IPS-20b (cell line): ENCODE data around the gene CELA3B.
"Not testable (repeated sequence)": the region's sequence is repeated elsewhere in the genome, so short reads cannot be mapped to it uniquely, and the experiment has no call there.

ENCODE experiments used
- H3K27ac ChIP-seq: one replicate; pipeline ENCODE4 v1.5.1; 2013; ENCODE audit warnings: low read length
- H3K27me3 ChIP-seq: 2 replicates; pipeline ENCODE4 v1.6.1; 2013; ENCODE audit warnings: mild to moderate bottlenecking, low read length, inconsistent platforms; ENCODE audit not compliant: insufficient read depth
- H3K36me3 ChIP-seq: 2 replicates; pipeline ENCODE4 v1.6.1; 2013; ENCODE audit warnings: low read depth, mild to moderate bottlenecking, inconsistent platforms, low read length, moderate library complexity; ENCODE audit not compliant: insufficient read depth
- H3K4me1 ChIP-seq: 2 replicates; pipeline ENCODE4 v1.6.1; 2013; ENCODE audit warnings: mild to moderate bottlenecking, control low read depth, inconsistent platforms, low read length, moderate library complexity; ENCODE audit not compliant: insufficient read depth
- H3K4me3 ChIP-seq: 2 replicates; pipeline ENCODE4 v1.5.1; 2013; ENCODE audit warnings: mild to moderate bottlenecking, low read length, inconsistent platforms
- H3K9ac ChIP-seq: 2 replicates; pipeline ENCODE4 v1.6.1; 2013; ENCODE audit warnings: low read depth, mild to moderate bottlenecking, inconsistent platforms, low read length, moderate library complexity
- H3K9me3 ChIP-seq: 2 replicates; pipeline ENCODE4 v1.6.1; 2013; ENCODE audit warnings: mild to moderate bottlenecking, low read depth, low read length, inconsistent platforms; ENCODE audit not compliant: insufficient read depth

The CELA3B gene, protein sequence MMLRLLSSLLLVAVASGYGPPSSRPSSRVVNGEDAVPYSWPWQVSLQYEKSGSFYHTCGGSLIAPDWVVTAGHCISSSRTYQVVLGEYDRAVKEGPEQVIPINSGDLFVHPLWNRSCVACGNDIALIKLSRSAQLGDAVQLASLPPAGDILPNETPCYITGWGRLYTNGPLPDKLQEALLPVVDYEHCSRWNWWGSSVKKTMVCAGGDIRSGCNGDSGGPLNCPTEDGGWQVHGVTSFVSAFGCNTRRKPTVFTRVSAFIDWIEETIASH

DNA sequence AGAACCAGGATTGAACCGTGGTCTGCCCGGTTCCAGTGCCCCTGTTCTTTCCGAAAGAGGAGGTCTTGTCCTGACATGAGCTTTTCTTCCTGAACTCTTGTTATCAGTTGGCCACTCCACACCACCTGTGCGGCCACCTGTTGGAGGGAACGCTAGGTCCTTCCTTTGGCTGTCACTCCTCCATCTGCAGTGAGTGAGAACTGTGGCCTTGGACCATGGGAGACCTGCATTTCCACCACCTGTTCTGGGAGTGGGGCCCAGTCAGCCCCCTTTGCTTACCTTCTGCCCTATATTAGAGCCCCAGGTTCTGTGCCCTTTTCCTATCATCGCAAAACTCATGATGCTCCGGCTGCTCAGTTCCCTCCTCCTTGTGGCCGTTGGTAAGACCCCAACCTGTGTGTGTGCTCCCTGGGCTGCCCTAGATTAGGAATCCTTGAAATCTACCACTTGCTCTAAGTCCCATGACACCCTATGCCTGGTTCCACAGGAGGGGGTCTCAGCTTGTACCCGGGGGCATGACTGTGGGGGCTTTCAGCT, at the start of gene CELA3B:
Gene CELA3B (plus strand): TSS at position 320 of the 537 bp plus-strand sequence. CDS start 18 bp downstream, at position 338.
- not testable (repeated sequence) for H3K9ac ChIP-seq, H3K27me3 ChIP-seq, H3K27ac ChIP-seq, H3K9me3 ChIP-seq, H3K4me1 ChIP-seq, H3K4me3 ChIP-seq, H3K36me3 ChIP-seq

DNA sequence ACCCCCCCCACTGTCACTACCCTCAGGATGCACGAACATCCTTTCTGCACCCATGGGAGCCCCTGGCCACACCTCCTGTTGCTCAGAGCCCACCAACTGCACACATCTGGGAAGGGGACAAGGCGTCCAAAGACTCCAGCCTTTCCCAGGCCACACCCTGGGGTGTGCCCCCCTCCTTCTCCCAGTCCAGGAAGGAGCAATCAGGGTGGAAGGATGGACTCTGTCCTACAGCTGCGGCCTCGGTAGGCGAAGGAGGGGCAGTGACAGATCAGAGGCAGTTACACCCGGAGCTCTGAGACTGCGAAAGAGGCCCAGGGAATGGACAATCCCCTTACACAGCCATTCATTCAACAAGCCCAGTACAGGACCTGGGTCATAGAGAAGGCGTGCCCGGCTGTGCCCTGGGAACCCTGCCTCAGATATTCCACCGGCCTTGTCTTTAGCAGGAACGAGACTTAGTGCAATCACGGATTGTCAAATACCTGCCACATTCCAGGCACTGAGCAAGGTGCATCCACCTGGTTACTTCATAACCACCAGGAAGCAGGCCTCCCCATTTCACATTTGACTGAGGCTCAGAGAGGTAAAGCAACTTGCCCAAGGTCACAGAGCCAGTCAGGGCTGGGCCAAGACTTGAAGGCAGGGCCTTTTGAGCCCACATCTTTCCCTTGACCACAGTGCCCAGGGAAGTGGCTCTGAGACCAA, 49.1 kb upstream of the CELA3B start:
- no peak overlapping the region for H3K27ac ChIP-seq
- H3K36me3 ChIP-seq = no peaks in the 10 kb centered on the region
- no peak overlapping the region for H3K9ac ChIP-seq
- H3K9me3 ChIP-seq = no peaks in the 10 kb centered on the region
- H3K4me1 ChIP-seq = peaks cover 21% of the 10 kb centered on the region
- H3K4me3 ChIP-seq = no peak overlapping the region
- H3K27me3 ChIP-seq = no peaks in the 10 kb centered on the region

DNA sequence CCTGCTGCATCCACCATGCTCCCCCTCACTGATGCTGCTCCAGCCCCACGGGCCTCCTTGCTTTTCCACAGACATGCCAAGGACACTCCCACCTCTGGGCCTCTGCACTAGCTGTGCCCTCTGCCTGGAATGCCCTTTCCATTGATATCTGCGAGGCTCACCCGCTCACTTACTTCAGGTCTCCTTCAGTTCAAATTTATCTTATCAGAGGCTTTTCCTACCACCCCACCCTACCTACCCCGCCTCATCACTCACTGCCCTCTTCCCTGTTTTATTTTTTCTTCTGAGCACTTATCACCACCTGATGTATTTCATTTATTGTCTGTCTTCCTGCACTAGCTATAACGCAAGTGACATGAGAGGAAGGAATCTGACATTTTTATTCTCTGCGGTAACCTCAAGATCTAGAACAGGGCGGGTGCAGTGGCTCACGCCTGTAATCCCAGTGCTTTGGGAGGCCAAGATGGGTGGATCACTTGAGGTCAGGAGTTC, 46.7 kb upstream of the CELA3B start:
- H3K27ac ChIP-seq = no peak overlapping the region
- no peaks in the 10 kb centered on the region for H3K36me3 ChIP-seq
- H3K4me1 ChIP-seq = peaks cover 24% of the 10 kb centered on the region
- H3K9me3 ChIP-seq = no peaks in the 10 kb centered on the region
- no peak overlapping the region for H3K4me3 ChIP-seq
- no peaks in the 10 kb centered on the region for H3K27me3 ChIP-seq
- H3K9ac ChIP-seq = no peak overlapping the region

DNA sequence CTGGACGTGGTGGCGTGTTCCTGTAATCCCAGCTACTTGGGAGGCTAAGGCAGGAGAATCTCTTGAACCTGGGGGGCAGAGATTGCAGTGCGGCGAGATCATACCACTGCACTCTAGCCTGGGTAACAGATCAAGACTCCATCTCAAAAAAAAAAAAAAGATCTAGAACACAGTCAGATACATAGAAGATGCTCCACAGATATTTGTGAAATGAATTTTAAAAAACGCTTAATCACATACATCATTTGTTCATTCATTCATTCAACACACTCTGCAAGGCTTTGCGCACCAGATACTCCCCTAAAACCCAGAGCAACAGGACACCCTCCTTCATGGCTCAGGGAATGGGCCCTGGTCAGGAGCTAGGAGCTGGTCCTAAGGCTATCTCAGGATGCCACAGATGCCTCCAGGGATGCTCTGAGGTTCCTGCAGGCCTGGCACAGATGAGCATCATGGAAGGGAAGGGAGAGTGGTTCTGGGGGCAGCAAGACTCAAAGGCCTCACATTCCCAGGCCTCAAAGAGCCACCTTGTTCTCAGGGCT, 46.1 kb upstream of the CELA3B start:
- Histone ChIP-seq H3K27me3 (no peaks in the 10 kb centered on the region), H3K27ac (no peak overlapping the region), H3K9ac (no peak overlapping the region), H3K36me3 (no peaks in the 10 kb centered on the region), H3K4me3 (no peak overlapping the region), H3K4me1 (peaks cover 29% of the 10 kb centered on the region), H3K9me3 (no peaks in the 10 kb centered on the region)

DNA sequence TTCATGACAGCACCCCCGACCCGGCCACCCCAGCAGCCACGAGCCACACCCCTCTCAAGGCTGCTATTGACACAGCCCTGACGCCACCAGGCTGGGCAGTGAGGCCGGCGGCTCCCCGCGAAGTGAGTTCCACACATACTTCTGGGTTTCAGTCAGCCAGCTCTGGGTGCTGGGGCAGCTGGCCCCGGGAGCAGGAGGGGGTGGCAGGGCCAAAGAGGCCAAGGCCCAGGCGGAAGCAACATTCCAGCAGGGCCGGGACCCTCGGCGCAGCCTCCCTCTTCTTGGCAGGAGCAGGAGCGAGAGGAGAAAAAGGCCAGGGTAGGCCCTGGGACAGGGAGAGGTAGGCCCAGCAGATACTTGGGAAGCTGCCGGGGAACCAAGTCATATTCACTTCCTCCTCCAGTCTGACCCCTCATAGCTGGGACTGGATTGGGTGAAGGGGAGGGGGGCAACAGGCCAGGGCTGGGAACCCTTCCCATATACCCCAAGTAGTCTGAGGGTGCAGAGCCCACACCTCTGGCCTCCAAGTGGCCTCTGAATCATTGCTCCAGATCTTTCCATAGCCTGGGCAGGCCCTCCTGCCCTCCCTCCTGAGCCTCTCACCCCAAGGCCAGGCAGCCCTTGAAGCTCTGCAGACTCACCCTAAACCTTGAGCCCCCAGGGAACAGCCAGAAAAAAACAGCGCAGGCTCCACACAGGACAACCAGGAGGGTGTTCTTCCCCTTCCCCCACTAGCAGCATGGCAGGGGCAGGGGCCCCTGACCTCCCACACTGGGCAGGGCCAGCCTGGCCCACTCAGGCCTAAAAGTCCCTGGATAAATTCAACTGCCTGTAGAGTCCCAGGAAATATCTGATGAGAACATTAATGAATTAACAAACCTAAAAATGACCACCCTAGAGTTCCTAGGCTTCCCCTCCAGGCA, 45.4 kb upstream of the CELA3B start:
- no peaks in the 10 kb centered on the region for H3K9me3 ChIP-seq
- H3K4me1 ChIP-seq = peaks cover 29% of the 10 kb centered on the region
- H3K36me3 ChIP-seq = no peaks in the 10 kb centered on the region
- H3K4me3 ChIP-seq = no peak overlapping the region
- no peak overlapping the region for H3K9ac ChIP-seq
- H3K27me3 ChIP-seq = no peaks in the 10 kb centered on the region
- no peak overlapping the region for H3K27ac ChIP-seq

DNA sequence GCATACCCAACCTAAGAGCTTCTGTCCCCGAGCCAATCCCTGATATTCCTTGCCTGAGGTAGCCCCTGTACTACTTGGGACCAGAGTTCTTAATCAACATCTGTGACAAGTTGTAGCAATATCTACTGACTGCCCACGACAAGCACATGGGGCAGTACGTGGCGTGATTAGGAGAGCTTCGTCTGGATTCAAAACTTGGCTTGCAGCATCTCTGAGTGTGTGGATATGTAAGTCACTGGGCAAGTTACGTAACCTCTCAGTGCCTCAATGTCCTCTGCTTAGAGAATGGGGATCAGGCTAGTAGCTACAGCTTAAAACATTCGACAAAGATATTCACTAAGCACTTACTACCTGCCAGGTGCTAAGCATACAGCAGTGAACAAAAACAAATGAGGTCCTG, 44.7 kb upstream of the CELA3B start:
- Histone ChIP-seq H3K9me3 (no peaks in the 10 kb centered on the region), H3K27ac (no peak overlapping the region), H3K27me3 (no peaks in the 10 kb centered on the region), H3K9ac (no peak overlapping the region; the same call in 1 of the 2 replicates), H3K4me1 (peaks cover 29% of the 10 kb centered on the region), H3K4me3 (no peak overlapping the region), H3K36me3 (no peaks in the 10 kb centered on the region)

DNA sequence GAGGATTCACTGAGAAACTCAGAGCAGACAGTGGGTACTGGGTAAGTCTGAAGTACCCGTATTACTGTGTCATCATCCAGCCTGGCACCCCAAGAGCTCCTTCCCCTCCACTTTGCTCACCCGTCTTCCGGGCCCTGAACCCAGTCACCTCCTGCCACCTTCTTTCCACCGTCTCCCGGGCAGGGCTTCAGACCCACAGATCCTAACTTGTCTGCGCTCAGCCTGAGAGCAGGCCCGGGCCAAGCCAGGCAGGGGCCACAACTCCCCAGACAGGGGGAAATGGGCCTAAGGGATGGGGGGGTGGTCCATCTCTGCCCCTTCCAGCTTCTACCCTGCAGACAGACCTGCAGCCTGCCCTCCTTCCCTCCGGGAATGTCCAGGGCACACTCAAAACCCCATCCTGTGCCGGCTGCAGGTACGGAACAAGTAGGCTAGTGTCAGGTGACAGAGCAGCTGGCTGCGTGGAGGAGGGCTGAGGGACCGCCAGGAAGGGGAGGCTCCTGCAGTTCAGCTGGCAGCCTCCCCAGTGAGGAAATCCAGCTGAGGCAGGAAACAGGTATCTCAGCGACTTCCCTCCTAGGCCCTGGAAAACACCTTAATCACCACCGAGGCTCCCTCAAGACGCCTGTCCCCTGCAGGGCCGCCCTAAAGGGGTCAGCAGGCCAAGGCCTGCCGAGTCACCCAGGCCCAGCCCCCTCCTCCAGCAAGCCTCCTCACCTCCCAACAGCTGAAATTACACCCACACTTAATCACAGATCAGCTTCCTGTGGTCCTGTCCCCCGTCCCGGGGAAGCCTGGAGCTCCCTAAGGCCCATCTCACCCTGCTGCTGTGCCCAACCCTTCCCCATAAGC, 43.2 kb upstream of the CELA3B start:
- Histone ChIP-seq H3K27me3 (no peaks in the 10 kb centered on the region), H3K9me3 (no peaks in the 10 kb centered on the region), H3K9ac (peak overlapping the region; percentile 56; the same call in 1 of the 2 replicates), H3K4me1 (peaks cover 29% of the 10 kb centered on the region), H3K27ac (peak overlapping the region; percentile 49), H3K36me3 (no peaks in the 10 kb centered on the region), H3K4me3 (peak overlapping the region; percentile 21; the same call in 1 of the 2 replicates)

DNA sequence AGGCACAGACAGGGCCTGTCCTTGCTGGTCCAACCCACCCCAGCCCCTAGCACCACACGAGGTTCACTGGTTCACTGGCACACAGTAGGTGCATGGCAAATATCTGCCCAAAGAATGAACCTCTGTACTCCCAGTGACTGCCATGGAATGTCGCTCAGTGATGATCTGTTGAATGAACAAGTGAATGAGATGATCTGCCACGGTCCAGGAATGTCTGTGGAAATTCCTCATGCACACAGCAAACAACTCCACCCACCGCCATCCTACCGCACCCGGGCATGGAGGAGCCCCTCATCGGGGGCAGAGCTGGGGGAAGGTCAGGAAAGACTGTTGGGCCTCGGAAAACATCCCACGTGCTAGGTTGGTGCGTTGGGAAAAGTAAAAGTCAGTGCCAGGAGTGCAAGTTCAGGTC, 41.4 kb upstream of the CELA3B start:
- Histone ChIP-seq H3K4me1 (peaks cover 29% of the 10 kb centered on the region), H3K27ac (no peak overlapping the region), H3K4me3 (peak overlapping the region; percentile 93; the same call in 1 of the 2 replicates), H3K27me3 (no peaks in the 10 kb centered on the region), H3K36me3 (no peaks in the 10 kb centered on the region), H3K9me3 (no peaks in the 10 kb centered on the region), H3K9ac (peak overlapping the region; percentile 24; the same call in 1 of the 2 replicates)

DNA sequence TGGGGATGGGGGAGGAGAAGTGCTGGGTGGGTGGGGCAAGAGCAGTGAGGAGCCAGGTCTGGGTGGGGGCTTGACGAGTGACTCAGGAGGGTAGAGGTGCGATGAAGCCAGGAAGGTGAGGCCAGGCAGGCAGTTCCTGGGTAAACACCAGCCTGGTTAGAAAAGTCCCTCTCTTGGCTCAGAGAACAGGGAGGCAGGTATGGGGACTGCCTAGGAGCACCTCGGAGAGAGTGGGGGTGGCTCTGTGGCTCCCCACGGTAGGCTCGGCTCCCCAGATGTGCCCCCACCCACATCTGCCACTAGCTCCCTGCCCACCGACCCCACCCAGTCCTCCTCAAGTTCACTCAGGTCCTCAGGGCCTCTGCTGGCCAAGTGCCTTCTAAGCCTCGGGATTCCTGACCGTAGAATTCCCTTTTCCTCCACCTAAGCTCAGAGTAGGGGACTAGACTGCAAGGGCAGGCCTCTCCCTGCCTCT, 40.9 kb upstream of the CELA3B start:
- Histone ChIP-seq H3K27me3 (no peaks in the 10 kb centered on the region), H3K4me3 (peak overlapping the region; percentile 93), H3K27ac (no peak overlapping the region), H3K4me1 (peaks cover 29% of the 10 kb centered on the region), H3K9ac (peak overlapping the region; percentile 85), H3K9me3 (no peaks in the 10 kb centered on the region), H3K36me3 (no peaks in the 10 kb centered on the region)

DNA sequence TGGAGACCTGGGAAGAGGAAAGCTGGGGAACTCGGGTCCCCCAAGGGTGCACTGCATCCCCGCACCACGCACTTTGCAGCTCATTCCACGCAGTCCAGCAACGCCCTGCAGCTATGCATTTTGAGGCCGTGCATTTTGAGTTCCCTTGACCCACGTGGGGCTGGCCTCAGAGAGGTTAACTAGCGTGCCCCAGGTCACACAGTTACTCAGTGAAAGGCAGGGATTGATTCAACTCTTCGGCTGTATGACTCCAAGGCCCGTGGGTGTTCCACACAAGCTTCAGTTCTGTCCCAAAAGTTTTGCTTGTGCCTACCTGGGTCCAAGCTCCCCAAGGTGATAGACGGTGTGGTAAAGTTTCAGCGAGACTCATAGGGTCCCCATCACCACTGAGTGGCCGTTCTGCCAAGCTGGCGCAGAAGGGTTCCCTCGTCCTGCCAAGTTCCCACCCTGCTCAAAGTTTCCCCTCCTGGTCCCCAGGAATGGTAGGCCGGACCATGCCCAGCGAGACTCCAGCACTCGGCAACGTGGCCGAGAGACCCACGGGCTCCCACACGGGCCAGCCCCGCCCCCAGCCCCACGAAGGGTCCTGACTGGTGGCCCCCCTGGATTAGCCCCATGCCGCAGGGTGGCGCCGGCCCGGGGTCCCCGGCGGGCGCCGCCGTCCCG, 40.3 kb upstream of the CELA3B start:
- peaks cover 28% of the 10 kb centered on the region for H3K4me1 ChIP-seq
- no peaks in the 10 kb centered on the region for H3K27me3 ChIP-seq
- H3K9ac ChIP-seq = peak overlapping the region; percentile 85
- no peaks in the 10 kb centered on the region for H3K9me3 ChIP-seq
- no peak overlapping the region for H3K27ac ChIP-seq
- H3K4me3 ChIP-seq = peak overlapping the region; percentile 93
- H3K36me3 ChIP-seq = no peaks in the 10 kb centered on the region
